NCI-H1048 (cell line): ENCODE data around the gene FOXP1.
A peak's percentile ranks its signal among the peaks of the same experiment; 100 is the strongest.
"Not testable (repeated sequence)": the region's sequence is repeated elsewhere in the genome, so short reads cannot be mapped to it uniquely, and the experiment has no call there.

Source experiments
- DNase-seq: peaks from one replicate; lab custom pipeline; 2025; lab: John Stamatoyannopoulos, UW

The FOXP1 gene

DNA sequence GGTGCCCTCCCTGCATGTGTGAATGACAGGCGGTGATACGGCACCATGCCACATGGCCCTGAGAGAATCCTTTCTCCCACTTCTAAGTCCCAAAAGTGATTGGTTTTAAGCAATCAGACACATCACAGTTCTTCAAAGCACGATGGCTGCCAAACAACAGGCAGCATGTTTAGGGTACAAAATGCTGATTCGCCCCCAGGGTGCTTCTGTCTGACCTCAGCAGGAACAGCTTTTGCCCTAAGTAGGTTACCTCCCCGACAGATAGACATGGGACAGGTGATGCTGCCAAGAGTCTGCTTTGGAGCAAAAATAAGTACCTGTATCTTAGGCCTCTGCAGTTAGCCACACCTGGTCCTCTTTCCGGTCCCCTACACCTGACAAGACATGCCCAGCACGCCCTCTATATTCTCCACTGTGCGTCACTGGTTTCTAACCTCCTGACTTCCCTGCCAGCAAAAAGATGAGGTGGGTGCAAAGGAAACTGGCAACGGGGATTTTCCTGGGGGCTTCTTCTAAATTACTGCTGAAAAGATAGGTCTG lies 549.8 kb downstream of the FOXP1 start:
- DNase-seq, result no peak

DNA sequence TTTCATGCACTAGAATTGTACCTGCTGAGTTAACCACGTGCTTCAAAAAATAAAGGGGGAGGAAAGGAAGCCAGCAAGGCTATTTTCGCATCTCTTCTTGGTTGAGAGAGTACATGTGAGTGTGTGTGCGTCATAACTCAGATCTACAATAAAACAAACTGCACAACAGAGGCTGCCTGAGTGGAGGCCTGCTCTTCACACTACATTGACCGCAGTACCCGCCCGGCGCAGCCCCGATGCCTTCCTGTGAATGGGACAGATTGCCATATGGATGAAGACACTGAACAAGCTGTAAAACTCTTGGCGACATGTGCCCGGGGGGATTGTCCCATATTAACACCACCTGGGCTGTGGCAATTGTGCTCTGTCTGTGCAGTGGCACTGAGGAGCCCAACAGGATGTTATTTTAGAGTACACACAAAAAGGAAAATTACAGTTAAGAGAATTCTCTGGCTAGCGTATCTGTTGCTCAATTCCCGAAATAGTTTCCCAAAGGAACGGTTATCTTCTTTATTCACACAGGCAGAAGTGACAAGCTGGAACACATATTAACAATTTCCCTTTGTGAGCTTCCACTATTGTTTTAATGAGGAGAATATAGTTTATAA lies 551.5 kb downstream of the FOXP1 start:
- DNase-seq, result no peak

DNA sequence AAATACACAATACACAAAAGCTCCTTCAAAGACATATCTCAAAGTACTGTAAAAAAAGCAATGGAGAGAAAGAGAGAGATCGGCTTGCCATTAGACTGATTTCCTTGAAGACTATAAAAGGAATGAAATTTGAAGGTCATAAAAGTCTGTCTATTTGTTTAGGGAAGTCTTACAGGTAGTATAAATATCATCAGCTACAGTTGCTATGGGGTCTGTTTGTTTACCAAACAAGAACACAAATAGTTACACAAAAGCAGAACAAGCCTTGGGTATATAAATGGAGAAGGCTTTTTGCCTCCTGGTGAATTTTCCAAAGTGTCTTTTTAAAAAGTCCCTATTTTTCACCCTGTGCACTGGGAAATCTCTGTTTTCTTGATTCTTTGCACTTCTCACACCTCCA lies 552.3 kb downstream of the FOXP1 start:
- no peak for DNase-seq

DNA sequence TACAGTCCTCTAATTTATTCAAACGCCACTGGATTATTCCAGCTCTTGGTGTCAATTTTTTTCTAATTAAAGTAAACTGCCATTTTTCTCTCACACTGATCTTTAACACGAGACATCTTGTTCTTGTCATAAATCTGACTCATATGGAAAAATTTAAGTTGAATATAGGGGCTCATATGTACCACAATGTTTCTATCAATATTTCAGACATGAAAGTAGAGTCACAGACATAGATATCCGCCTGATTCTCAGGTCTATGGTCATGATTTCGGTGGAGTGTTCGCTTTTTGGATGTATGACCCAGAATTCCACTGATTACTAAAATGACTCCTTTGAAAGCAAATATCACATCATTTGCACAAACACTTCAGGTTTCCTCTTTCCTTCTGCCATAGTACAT lies 552.8 kb downstream of the FOXP1 start:
- DNase-seq, result no peak

DNA sequence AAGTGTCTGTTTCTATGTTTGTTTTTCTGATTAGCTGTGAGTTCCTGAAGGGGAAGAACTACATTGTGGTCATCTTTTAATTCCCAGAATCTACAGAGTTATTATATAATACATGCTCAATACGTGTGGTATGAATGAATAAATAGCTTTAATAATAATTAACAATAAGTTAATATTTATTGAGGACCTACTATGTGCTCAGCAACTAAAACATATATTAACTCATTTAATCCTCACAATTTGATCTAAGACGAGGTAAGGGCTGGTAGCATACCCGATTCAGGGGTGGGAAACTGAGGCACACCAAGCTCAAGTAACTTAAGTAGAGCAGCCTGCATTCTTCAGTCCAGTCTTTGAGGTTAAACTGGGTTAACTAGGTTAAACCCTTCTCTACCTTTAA lies 553.8 kb downstream of the FOXP1 start:
- no peak for DNase-seq

DNA sequence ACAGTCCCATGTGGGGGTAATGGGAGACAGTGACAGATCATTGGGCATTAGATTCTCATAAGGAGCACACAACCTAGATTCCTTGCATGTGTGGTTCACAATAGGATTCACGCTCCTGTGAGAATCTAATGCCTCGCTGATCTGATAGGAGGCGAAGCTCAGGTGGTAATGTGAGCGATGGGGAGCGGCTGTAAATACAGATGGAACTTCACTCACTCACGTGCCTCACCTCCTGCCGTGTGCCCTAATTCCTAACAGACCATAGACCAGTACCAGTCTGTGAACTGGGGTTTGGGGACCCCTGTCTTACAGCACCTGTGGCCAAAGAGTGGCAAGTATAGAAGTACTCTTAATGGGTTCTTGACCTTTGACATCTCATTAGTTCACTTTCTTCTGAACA lies 554.7 kb downstream of the FOXP1 start:
- DNase-seq, result no peak

DNA sequence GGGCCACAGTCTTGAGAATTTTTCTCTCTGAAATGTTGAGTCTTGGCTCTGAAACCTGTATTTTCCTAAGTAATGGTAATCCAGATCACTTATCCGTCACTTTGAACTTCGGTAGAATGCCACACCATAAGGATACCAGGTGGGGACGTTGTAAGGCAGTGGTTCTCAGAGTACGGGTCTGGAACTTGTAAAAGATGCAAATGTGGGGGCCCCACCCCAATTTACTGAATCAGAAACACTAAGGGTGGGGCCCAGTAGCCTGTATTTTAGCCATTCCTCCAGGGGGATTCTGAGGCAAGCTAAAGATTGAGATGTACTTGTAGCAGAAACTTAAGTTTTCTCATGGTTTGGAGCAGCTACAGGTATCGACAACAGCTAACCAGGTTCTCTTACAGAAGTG lies 555.3 kb downstream of the FOXP1 start:
- DNase-seq, result no peak

DNA sequence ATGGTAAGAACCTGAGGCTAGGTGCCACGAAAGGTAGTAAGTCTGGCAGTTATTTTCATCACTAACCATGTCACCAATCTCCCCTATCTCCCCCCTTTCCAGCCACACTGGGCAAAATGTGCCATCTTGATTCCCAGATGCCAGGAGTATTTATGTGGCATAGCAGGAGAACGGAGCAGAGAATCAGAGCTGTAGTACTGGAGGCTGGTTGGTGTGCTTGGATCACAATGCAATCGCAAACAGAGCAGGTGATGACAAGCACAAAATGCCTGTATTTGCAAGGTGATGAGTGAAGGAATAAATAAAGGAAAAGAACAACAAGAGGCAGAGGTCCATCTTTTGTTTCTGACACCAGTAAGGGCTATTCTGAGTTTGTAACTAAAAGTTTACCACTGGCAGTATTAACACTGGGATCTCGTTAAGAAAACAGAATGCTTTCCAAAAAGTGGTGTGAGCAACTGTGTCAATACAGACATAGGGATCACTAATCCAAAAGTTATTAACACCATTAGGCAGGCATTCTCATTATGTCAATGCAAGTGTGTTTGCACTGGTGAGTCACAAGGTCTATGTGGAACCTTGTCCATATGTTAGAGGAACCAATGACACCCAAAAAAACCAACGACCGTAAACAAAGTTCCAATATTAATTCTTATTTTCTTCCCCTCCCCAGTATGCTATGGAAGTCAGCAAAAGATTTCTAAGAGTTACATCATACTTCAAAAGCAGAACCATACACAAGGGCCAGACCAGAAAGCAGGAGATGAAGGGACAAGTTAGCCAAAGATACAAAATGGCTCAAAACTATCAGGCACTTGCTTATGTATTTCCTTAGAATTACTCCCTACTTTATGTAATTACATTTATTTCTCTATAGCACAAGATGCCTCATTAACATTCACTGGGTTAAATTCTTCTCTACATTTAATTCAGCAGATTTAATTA lies 556.6 kb downstream of the FOXP1 start:
- no peak for DNase-seq

DNA sequence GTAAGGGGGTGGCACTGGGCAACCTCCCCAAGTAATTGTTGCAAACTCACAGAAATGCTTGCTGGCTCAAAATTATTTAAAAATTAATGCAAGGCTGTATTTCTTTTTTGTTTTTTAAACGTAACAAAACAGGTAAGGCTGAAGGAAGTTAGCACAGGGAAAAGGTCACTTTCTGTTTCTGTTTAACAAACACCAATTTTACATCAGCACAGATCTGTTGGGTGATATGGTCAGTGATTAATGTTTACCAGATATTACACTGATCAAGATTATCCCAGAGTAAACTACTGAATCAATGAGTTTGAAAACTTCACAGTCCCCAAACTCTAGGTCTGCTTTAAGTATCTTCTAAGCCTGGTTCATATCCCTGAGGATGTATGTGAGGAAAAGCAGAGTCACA lies 558.0 kb downstream of the FOXP1 start:
- no peak for DNase-seq

DNA sequence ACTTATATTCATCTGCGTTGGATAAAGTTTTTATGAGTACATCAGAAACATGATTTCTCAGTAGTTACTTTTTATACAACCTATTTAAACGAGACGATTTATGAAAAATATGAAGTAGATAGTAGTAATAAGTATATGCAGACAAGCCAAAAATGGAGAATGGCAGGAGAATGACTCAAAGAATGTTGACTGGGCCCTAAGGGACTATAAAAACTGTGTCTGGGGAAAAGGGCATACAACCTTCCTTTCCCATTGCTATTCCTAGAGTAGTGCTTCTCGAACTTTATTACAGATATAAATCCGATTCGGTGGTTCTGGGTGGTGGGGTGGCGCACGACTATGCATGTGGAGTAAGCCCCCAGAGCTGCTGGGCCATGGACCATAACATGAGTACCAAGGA lies 558.5 kb downstream of the FOXP1 start:
- no peak for DNase-seq

DNA sequence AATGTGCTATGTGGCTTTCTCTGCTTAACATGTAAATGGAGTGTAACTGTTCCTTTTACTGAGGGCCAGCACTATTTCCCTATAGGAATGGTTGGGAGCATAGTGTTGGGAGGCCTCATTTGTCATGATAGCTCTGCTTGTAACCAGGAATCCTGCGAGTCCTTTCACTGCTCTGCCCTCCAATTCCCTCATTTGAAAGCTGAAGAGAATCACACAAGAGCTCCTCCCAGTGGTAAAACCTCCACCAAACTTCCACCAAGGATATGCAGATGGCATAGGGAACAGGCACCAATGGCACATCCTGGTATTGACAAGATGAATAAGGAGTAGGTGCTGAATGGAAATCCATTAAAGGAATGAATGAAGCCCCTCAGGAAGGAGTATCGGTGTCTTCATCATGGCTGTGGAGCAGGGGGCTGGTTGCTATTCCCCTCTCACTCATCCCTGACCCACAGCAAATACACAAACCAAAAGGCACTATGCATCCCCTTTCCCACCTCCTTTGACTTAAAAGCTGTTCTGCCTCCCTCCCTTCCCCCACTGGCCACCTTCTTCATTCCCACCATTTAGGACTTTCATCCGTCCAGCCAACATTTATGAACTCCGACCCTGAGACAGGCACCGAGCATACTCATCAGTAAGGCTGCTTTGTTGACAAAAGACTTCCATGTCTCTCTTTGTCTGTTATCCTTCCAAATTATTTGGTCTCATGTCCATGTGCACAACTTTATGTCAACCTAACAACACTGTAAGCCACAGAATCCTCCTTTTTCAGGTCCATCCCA lies 560.8 kb downstream of the FOXP1 start:
- DNase-seq, result no peak

DNA sequence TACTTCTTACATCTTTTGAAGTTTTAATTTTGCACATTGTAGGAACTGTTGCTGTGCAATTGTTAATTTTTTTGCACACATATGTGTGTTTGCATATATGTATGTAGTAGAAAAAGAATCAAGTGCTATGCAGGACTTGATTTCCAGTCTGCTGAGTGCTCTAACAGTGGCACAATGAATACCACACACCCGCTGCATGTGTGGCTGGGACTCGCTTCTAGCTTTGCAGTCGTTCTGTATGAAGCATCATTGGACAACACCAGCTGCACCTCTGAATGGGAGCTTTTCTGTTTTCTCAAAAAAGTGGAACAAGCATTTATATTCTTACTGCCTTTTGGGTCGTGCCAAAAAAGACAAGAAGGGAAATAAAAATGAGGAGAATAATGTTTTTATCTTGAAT lies 564.7 kb downstream of the FOXP1 start:
- DNase-seq, result no peak

DNA sequence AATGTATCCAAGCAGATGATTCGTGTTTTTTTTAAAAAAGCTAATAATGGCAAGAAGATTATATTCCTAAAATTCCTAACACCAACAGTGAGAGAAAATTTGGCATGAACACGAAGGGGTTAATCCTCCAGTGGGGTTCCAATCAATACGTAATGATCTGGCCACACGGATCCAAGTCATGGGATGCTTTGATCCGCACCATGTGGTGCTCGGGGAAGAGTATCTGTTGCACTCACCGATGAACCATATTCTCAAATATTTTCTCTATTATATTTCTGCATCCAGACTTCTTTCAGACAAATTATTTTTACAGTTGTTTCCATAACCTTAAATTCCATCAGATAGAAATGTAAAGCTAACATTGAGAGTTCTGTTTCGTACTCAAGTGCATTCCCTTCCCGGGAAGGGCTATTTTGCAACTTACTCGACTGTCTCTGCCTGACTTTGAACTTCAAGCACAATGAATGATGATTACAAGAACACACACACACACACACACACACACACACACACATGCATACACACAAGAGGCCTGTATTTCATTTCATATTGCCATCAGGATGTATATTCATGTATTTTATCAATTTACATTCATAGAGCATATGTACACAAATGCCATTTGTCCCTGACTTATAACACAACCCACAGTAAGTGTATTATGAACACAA lies 567.2 kb downstream of the FOXP1 start:
- DNase-seq, result no peak

DNA sequence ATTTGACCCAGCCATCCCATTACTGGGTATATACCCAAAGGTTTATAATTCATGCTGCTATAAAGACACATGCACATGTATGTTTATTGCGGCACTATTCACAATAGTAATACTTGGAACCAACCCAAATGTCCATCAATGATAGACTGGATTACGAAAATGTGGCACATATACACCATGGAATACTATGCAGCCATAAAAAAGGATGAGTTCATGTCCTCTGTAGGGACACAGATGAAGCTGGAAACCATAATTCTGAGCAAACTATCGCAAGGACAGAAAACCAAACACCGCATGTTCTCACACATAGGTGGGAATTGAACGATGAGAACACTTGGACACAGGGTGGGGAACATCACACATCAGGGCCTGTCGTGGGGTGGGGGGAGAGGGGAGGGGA lies 568.9 kb downstream of the FOXP1 start:
- not testable (repeated sequence) for DNase-seq

DNA sequence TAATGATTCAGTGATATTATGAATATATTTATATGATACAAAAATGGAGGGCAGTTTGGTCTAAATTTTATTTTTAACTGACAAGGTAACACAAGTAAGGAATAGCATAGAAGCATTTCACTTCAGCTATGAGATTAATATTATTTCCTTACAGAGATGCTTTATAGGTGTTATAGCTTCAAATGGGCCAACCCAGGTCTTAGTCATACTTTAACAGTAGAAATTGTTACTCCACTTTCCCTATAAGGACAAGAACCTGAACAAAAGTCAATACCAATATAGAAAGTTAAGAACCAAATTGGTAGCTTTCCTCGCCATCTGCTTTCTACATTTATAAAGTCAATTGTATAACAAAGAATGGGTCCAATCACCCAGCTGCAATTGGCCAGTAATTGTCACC lies 570.6 kb downstream of the FOXP1 start:
- DNase-seq, result no peak

DNA sequence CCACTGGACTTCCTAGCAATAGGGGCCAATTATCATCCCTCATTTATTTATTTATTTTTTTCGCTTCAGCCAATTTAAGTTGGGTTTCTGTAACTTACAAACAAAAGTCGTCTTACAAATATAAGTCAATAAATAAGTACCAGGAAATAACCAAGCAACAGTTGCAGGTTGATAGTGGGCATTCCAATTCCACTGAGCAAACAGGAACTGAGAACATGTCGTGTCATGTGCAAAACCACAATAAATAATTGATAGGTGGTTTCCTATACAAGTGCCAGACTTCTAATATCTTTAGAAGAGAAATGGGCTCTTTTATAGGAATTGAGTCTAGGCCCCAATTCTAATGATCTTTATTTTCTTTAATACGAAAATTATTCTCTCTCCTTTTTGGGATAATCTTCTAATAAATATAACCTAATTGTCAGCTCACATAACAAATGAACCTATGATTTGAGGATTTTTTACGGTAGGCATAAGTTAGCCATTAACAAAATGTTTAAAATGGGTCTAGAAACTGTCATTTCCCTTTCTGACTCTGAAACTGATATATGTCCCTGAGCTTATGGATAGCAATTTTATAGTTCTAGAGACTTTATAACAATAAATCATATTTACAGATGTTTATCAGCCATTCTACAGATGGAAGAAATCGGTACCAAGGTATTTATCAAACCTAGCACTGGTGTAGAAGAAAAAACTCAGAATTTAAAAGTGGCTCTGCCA lies 571.8 kb downstream of the FOXP1 start:
- DNase-seq, result no peak

DNA sequence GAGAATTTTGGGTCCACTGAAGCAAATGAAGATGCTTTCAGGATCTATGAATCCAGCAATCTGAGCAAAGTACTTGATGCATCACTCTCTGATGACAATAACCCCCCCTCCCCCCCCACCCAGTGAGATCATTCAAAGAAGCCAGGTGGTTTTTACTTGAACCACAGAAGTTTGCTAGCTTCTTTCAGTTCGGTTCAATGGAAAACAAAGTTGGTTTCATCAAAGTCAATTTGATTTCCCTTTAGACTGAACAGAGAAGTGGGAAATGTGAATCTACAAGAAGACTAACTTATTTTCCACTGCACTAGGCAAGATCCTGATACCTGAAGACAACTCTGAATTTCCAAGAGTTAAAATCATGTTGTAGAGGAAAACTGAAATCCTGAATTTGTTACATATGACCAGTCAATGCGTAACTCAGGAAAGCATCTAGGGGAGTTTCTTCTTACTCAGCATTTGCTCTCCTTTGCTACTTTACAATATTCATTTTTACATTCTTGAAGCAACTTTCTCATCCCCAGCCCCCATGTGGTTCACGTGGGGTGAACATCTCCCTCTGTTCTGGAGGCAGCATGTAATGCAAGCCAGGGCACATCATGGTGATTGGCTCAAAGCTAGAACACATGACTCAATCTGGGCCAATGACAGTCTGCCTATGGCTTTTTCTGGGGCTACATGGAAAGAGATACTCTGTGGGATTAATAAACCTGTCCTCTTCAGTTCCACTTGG lies 572.6 kb downstream of the FOXP1 start:
- DNase-seq, result no peak

DNA sequence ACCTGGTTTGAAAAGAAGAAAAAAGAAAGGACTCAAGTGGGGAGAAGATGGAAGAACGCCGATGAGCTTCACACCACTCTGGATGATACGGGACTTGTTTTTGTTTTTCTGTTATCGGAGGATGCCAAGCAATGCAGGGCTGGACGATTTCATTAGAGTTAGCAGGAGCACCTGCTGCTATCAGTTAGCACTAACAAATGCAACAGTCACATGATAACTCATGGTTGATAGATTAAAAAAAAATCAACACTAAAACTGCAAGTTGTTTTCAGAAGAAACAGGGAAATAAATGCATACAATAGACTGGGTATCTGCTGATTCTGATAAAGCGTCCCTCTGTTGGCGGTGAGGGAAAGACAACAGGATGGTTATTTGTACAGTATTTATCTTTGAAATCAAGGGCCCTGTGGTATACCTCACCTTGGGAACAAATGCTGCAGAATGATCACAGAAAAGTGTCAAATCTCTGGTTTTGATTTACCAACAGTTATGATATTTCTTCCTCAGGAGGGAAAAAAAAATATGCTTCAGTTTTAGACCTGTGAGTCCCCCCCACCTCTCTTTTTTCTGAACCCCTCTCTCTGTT lies 575.1 kb downstream of the FOXP1 start:
- no peak for DNase-seq

DNA sequence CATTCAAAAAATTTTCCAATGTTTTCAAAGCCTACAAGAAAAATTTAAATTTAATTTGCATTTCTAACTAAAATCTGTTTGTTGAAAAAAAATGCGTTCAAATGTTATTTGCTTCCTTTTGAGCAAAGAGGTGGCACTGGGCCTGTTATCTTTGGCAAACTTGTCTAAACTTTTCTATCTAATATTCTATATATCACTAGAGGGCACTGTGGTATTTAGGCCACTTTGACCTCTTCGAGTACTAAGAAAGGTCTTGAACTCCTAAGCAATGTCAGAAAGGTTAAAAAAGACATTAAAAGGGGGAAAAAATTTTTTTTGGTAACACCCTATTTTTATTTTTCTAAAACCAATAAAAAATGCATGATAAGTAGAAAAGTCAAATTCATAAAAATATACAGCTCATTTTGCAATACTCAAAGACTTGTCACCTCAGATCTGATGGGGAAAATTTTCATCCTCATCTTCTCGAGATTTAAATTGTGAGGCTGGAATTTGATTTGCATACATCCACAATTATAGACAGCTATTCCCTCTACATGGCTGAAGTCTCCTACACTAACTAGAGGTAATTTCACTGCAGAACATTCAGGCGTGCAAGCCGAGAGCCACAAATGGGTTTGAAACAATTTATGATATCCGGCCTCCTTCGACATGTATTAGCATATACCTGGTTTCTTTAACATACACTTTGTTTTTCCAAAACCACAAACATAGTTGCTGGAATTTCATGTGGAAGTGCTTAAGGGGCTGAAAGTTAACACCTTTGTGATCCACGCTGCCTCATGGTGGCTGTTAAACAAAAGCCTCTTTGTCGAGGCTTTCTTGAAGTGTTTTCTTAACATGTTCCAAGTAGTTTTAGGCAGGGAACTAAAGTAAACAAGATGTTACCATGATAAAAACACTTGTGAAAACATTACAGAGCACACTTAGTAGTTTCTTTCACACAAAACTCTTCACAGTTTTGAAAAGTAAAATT lies 576.4 kb downstream of the FOXP1 start:
- DNase-seq, result peak; percentile 71
